H9 (cell line): ENCODE results near the gene RNASE8. TPM values are rescaled to one million over a fixed set of nuclear protein-coding genes. Genes with fewer than 3 reads are reported as not detected.

ENCODE experiments used
- DNase-seq: peaks from one replicate; pipeline ENCODE4 v3.0.0-alpha.2; 2017
- H2AFZ ChIP-seq: one replicate; pipeline ENCODE4 v1.6.1; 2013; ENCODE audit warnings: mild to moderate bottlenecking, low read length, control low read depth, moderate library complexity
- H2AK5ac ChIP-seq: 2 replicates; pipeline ENCODE4 v1.6.1; 2013; ENCODE audit warnings: low read length, control low read depth, mixed read lengths; ENCODE audit not compliant: insufficient read length
- H2BK120ac ChIP-seq: one replicate; pipeline ENCODE4 v1.6.1; 2013; ENCODE audit warnings: low read depth, mild to moderate bottlenecking, low read length, control low read depth, inconsistent platforms; ENCODE audit not compliant: poor library complexity, severe bottlenecking
- H2BK12ac ChIP-seq: 2 replicates; pipeline ENCODE4 v1.6.1; 2013; ENCODE audit warnings: low read length, control low read depth, mixed read lengths, low read depth; ENCODE audit not compliant: insufficient read length
- H2BK15ac ChIP-seq: 2 replicates; pipeline ENCODE4 v1.6.1; 2013; ENCODE audit warnings: low read depth, low read length, control low read depth
- H2BK20ac ChIP-seq: one replicate; pipeline ENCODE4 v1.6.1; 2013; ENCODE audit warnings: low read depth, mild to moderate bottlenecking, low read length, control low read depth, inconsistent platforms; ENCODE audit not compliant: poor library complexity, severe bottlenecking
- H2BK5ac ChIP-seq: 2 replicates; pipeline ENCODE4 v1.6.1; 2013; ENCODE audit warnings: low read length, control low read depth, mixed read lengths; ENCODE audit not compliant: insufficient read length
- H3K14ac ChIP-seq: 2 replicates; pipeline ENCODE4 v1.6.1; 2013; ENCODE audit warnings: low read length, control low read depth; ENCODE audit not compliant: insufficient read depth
- H3K18ac ChIP-seq: 2 replicates; pipeline ENCODE4 v1.6.1; 2013; ENCODE audit warnings: low read depth, mild to moderate bottlenecking, mixed read lengths, low read length, control low read depth; ENCODE audit not compliant: insufficient read length
- H3K23ac ChIP-seq: 2 replicates; pipeline ENCODE4 v1.6.1; 2013; ENCODE audit warnings: low read length, control low read depth, mixed read lengths, low read depth; ENCODE audit not compliant: insufficient read length
- H3K23me2 ChIP-seq: 2 replicates; pipeline ENCODE4 v1.6.1; 2013; ENCODE audit warnings: low read depth, mild to moderate bottlenecking, mixed read lengths, low read length, control low read depth; ENCODE audit not compliant: insufficient read length, poor library complexity, severe bottlenecking
- H3K27ac ChIP-seq: 2 replicates; pipeline ENCODE4 v1.5.1; 2013; ENCODE audit warnings: low read length, control low read depth, mixed read lengths, low read depth; ENCODE audit not compliant: insufficient read length
- H3K27me3 ChIP-seq: 2 replicates; pipeline ENCODE4 v1.6.1; 2013; ENCODE audit warnings: low read length, control low read depth, inconsistent platforms; ENCODE audit not compliant: insufficient read depth
- H3K4ac ChIP-seq: 2 replicates; pipeline ENCODE4 v1.6.1; 2013; ENCODE audit warnings: low read depth, mild to moderate bottlenecking, control low read depth, inconsistent platforms, low read length, moderate library complexity
- H3K4me1 ChIP-seq: 2 replicates; pipeline ENCODE4 v1.6.1; 2013; ENCODE audit warnings: low read length, control low read depth, inconsistent platforms; ENCODE audit not compliant: insufficient read depth
- H3K4me2 ChIP-seq: 2 replicates; pipeline ENCODE4 v1.6.1; 2013; ENCODE audit warnings: low read length, control low read depth, mixed read lengths; ENCODE audit not compliant: insufficient read length, insufficient read depth
- H3K56ac ChIP-seq: 2 replicates; pipeline ENCODE4 v1.6.1; 2013; ENCODE audit warnings: low read depth, mild to moderate bottlenecking, mixed read lengths, low read length, control low read depth; ENCODE audit not compliant: insufficient read length
- H3K79me1 ChIP-seq: 2 replicates; pipeline ENCODE4 v1.6.1; 2013; ENCODE audit warnings: low read depth, mild to moderate bottlenecking, moderate library complexity, low read length, control low read depth, inconsistent platforms; ENCODE audit not compliant: insufficient read depth, poor library complexity, severe bottlenecking
- H3K79me2 ChIP-seq: 2 replicates; pipeline ENCODE4 v1.6.1; 2013; ENCODE audit warnings: low read length, control low read depth, inconsistent platforms; ENCODE audit not compliant: insufficient read depth
- H3K9ac ChIP-seq: 2 replicates; pipeline ENCODE4 v1.6.1; 2013; ENCODE audit warnings: low read length, control low read depth, mixed read lengths; ENCODE audit not compliant: insufficient read length; ENCODE audit errors: extremely low read depth
- H3K9me3 ChIP-seq: one replicate; pipeline ENCODE4 v1.6.1; 2013; ENCODE audit warnings: low read depth, low read length, inconsistent platforms; ENCODE audit not compliant: control insufficient read depth
- H3T11ph ChIP-seq: one replicate; pipeline ENCODE4 v1.6.1; 2013; ENCODE audit warnings: mild to moderate bottlenecking, low read length, control low read depth, inconsistent platforms
- H4K20me1 ChIP-seq: one replicate; pipeline ENCODE4 v1.6.1; 2013; ENCODE audit not compliant: control insufficient read depth, insufficient read length, insufficient read depth
- H4K5ac ChIP-seq: 2 replicates; pipeline ENCODE4 v1.6.1; 2013; ENCODE audit warnings: low read depth, mild to moderate bottlenecking, mixed read lengths, low read length, control low read depth; ENCODE audit not compliant: insufficient read length
- H4K8ac ChIP-seq: replicated peaks from 2 replicates; pipeline ENCODE4 v1.6.1; 2013; ENCODE audit warnings: low read length, control low read depth, mixed read lengths, low read depth; ENCODE audit not compliant: insufficient read length
- H4K91ac ChIP-seq: 2 replicates; pipeline ENCODE4 v1.6.1; 2013; ENCODE audit warnings: low read depth, mild to moderate bottlenecking, moderate library complexity, mixed read lengths, low read length, control low read depth; ENCODE audit not compliant: insufficient read length
- H3K27ac Mint-ChIP-seq, 3 experiments: 2 replicates in 2 of 3; 3 replicates in 1 of 3; pipeline ENCODE4 v1.8.0; 2020 to 2021; ENCODE audit warnings: mixed read lengths in 3 of 3, mild to moderate bottlenecking in 1 of 3, moderate library complexity in 1 of 3
- H3K27me3 Mint-ChIP-seq: 2 replicates; pipeline ENCODE4 v1.8.0; 2021; ENCODE audit warnings: low read depth, mild to moderate bottlenecking, moderate library complexity, mixed read lengths
- H3K36me3 Mint-ChIP-seq, 3 experiments: 2 replicates in 2 of 3; 3 replicates in 1 of 3; pipeline ENCODE4 v1.8.0; 2020 to 2021; ENCODE audit warnings: low read depth in 3 of 3, mixed read lengths in 3 of 3; ENCODE audit not compliant: insufficient read depth in 1 of 3
- H3K4me1 Mint-ChIP-seq, 2 experiments: 2 replicates each; pipeline ENCODE4 v1.8.0; 2020; ENCODE audit warnings: mixed read lengths in 2 of 2
- H3K4me3 Mint-ChIP-seq, 2 experiments: 2 replicates in 1 of 2; 3 replicates in 1 of 2; pipeline ENCODE4 v1.8.0; 2020 to 2021; ENCODE audit warnings: mild to moderate bottlenecking in 2 of 2, mixed read lengths in 2 of 2, moderate library complexity in 1 of 2
- H3K9me3 Mint-ChIP-seq, 2 experiments: 2 replicates in 1 of 2; 3 replicates in 1 of 2; pipeline ENCODE4 v1.8.0; 2020; ENCODE audit warnings: mild to moderate bottlenecking in 2 of 2, mixed read lengths in 2 of 2, moderate library complexity in 1 of 2
- CTCF ChIP-seq: fragments of 200-600 bp; sonication (generic); conservative IDR thresholded peaks from 3 replicates; pipeline ENCODE4 v1.8.0; 2021; ENCODE audit warnings: antibody characterized with exemption, mild to moderate bottlenecking
- WGBS: extraction: QIAGEN DNeasy Blood & Tissue Kit; methylation state at CpG from one replicate; pipeline ENCODE4 v1.1.7; 2013; ENCODE audit warnings: missing lambda C conversion rate, low lambda C conversion rate, mixed read lengths; ENCODE audit not compliant: insufficient read length; ENCODE audit errors: extremely low coverage; 5-methylcytosine and 5-hydroxymethylcytosine counted together
- total RNA-seq: library from RNA; stranded (reverse); gene quantifications from 2 replicates; pipeline ENCODE4 v1.2.1, GENCODE V29; 2021

Gene RNASE8
- total RNA-seq, 1 experiment from 2014 or later = not detected

GRCh38 chr14:21071225-21072030, 13.8 kb downstream of the RNASE8 start:
- Histone ChIP-seq H3K27me3 (no peaks in the 10 kb centered on the region), H3K9ac (peak overlapping the region; percentile 39), H2BK20ac (no peak overlapping the region), H3T11ph (no peak overlapping the region), H3K79me1 (no peaks in the 10 kb centered on the region), H3K4ac (no peak overlapping the region), H2AFZ (no peak overlapping the region), H2BK5ac (no peak overlapping the region), H3K14ac (peak overlapping the region; percentile 49; the same call in 1 of the 2 replicates), H2AK5ac (no peak overlapping the region), H3K9me3 (no peaks in the 10 kb centered on the region), H3K23ac (no peak overlapping the region), H3K4me2 (peak overlapping the region; percentile 76), H3K23me2 (peaks cover 31% of the 10 kb centered on the region), H3K27ac (no peak overlapping the region), H2BK15ac (no peak overlapping the region), H4K20me1 (no peaks in the 10 kb centered on the region), H4K91ac (no peak overlapping the region), H2BK120ac (no peak overlapping the region), H3K18ac (peak overlapping the region; percentile 31), H3K4me1 (peaks cover 4% of the 10 kb centered on the region; the same call in 1 of the 2 replicates), H3K79me2 (no peaks in the 10 kb centered on the region), H3K56ac (no peak overlapping the region), H4K5ac (no peak overlapping the region), H4K8ac (no peak overlapping the region), H2BK12ac (no peak overlapping the region)
- TF ChIP-seq CTCF = 0 out of 3 replicates have a peak, but pooled peaks have one; percentile 7
- peak; percentile 92 for DNase-seq
- H3K27ac Mint-ChIP-seq = peak overlapping the region; percentile 95 to 98 (median 95)
- H3K4me3 Mint-ChIP-seq = peak overlapping the region; percentile 88 to 96
- WGBS = no CpG with 5 or more reads among the region's 37 CpGs
- H3K4me1 Mint-ChIP-seq = peaks cover 26 to 30% of the 10 kb centered on the region in 2 experiments
- peaks cover 29 to 43% (median 37%) of the 10 kb centered on the region in 3 experiments for H3K36me3 Mint-ChIP-seq
- H3K9me3 Mint-ChIP-seq = no peaks in the 10 kb centered on the region
- peaks cover 16% of the 10 kb centered on the region for H3K27me3 Mint-ChIP-seq
